ENCODE measurements around the gene WDR36. TPM values are rescaled to one million over a fixed set of nuclear protein-coding genes. Genes with fewer than 3 reads are reported as not detected.

Gene WDR36
- polyA plus RNA-seq, 3 donors, result 7.2 to 8.7 (median 8.2) TPM

DNA sequence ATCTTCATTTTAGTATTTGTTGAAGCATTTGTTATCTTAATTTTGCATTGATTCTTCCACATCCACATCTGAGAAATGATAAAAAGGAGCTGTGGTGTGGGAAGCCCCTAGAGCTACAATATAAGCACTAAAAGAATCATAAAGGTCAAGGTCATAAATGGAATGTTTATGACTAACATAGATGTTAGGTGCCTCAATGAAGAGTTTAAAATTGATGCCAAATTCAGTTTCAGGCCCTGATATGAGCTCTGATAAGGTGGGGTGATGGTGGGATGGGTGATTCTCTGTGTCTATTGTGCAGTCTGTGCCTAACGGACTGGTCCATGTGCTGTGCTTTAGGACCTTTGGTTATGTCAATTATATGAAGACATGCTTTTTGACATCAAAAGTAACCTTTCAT is 70.9 kb downstream of the WDR36 start:
- no peaks in the 10 kb centered on the region for H3K36me3 Mint-ChIP-seq
- no peak overlapping the region for H3K4me3 ChIP-seq (replicated peaks in 1 of 3; ENCODE audit: low read depth in 2 of 3, low read length in 3 of 3)
- H3K36me3 ChIP-seq (replicated peaks in 1 of 2; ENCODE audit: control insufficient read depth in 1 of 2, insufficient read depth in 2 of 2, low read length in 2 of 2), result no peaks in the 10 kb centered on the region
- no peaks in the 10 kb centered on the region for H3K4me1 Mint-ChIP-seq
- H3K9ac ChIP-seq (ENCODE audit: insufficient read depth, low read length, poor library complexity, severe bottlenecking), result no peak overlapping the region
- no peaks in the 10 kb centered on the region for H3K4me1 ChIP-seq (ENCODE audit: control insufficient read depth in 1 of 2, insufficient read depth in 2 of 2, low read length in 2 of 2)
- no peak overlapping the region for H2AFZ ChIP-seq (ENCODE audit: insufficient read depth, low read depth, low read length, poor library complexity, severe bottlenecking)
- H3K27me3 Mint-ChIP-seq (ENCODE audit: low read depth in 3 of 3), result peaks cover 1 to 3% (median 3%) of the 10 kb centered on the region in 3 donors
- no peak overlapping the region for H3K27ac Mint-ChIP-seq
- DNase-seq, result no peak
- peaks cover 0 to 2% (median 0%) of the 10 kb centered on the region in 7 donors for H3K9me3 Mint-ChIP-seq
- no peak overlapping the region for H3K4me2 ChIP-seq (replicated peaks; ENCODE audit: extremely low read depth, low read length, poor library complexity, severe bottlenecking)
- TF ChIP-seq, protein P1, sequence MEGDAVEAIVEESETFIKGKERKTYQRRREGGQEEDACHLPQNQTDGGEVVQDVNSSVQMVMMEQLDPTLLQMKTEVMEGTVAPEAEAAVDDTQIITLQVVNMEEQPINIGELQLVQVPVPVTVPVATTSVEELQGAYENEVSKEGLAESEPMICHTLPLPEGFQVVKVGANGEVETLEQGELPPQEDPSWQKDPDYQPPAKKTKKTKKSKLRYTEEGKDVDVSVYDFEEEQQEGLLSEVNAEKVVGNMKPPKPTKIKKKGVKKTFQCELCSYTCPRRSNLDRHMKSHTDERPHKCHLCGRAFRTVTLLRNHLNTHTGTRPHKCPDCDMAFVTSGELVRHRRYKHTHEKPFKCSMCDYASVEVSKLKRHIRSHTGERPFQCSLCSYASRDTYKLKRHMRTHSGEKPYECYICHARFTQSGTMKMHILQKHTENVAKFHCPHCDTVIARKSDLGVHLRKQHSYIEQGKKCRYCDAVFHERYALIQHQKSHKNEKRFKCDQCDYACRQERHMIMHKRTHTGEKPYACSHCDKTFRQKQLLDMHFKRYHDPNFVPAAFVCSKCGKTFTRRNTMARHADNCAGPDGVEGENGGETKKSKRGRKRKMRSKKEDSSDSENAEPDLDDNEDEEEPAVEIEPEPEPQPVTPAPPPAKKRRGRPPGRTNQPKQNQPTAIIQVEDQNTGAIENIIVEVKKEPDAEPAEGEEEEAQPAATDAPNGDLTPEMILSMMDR (IDR thresholded peaks at IDR 0.05), result no peak
- H4K20me1 ChIP-seq (ENCODE audit: insufficient read depth, low read length), result no peaks in the 10 kb centered on the region
- no CpG with 5 or more reads among the region's 1 CpG for WGBS (ENCODE audit: insufficient coverage)
- no peak overlapping the region for H3K27ac ChIP-seq (ENCODE audit: low read depth in 1 of 2, low read length in 2 of 2)
- H3K9me3 ChIP-seq (replicated peaks in 1 of 2; ENCODE audit: control insufficient read depth in 1 of 2, insufficient read depth in 1 of 2, low read length in 2 of 2), result no peaks in the 10 kb centered on the region
- H3K79me2 ChIP-seq (ENCODE audit: insufficient read depth, low read length), result no peaks in the 10 kb centered on the region
- intact Hi-C loops (cut with micrococcal nuclease), result no loop called here
- H3K27me3 ChIP-seq (ENCODE audit: control insufficient read depth in 2 of 2, insufficient read depth in 2 of 2, low read length in 2 of 2), result no peaks in the 10 kb centered on the region
- H3K4me3 Mint-ChIP-seq, result no peak overlapping the region

DNA sequence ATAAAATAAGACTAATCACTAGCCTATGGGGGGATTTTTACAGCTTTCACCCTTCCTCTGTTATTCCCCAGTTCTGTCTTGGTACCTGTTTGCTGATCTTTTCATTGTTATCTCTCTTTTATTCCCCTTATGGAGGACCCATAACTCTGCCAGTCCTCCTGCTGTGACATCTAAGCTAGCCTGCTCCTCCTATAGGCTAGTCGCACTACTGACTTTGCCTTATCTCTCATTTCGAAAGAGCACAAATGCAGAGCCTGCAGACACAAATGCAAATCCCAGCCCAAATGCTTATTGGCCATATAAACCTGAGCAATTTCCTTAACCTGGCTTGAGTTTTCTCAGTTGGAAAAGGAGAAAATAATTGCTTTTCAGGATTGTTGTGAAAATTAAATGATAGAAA is 72.9 kb downstream of the WDR36 start:
- intact Hi-C loops (cut with micrococcal nuclease), result no loop called here
- Mint-ChIP-seq H3K4me1 (no peaks in the 10 kb centered on the region), H3K27ac (no peak overlapping the region), H3K4me3 (no peak overlapping the region), H3K36me3 (no peaks in the 10 kb centered on the region), H3K27me3 (ENCODE audit: low read depth in 3 of 3) (peaks cover 0 to 5% (median 2%) of the 10 kb centered on the region in 3 donors), H3K9me3 (peaks cover 0 to 3% (median 0%) of the 10 kb centered on the region in 7 donors)
- WGBS (ENCODE audit: insufficient coverage), result 67% methylated on average over 1 of the region's 2 CpGs
- H3K4me2 ChIP-seq (replicated peaks; ENCODE audit: extremely low read depth, low read length, poor library complexity, severe bottlenecking), result no peak overlapping the region
- no peaks in the 10 kb centered on the region for H3K4me1 ChIP-seq (ENCODE audit: control insufficient read depth in 1 of 2, insufficient read depth in 2 of 2, low read length in 2 of 2)
- DNase-seq, result no peak
- H3K27ac ChIP-seq (ENCODE audit: low read depth in 1 of 2, low read length in 2 of 2), result no peak overlapping the region
- no peak overlapping the region for H2AFZ ChIP-seq (ENCODE audit: insufficient read depth, low read depth, low read length, poor library complexity, severe bottlenecking)
- H3K9me3 ChIP-seq (replicated peaks in 1 of 2; ENCODE audit: control insufficient read depth in 1 of 2, insufficient read depth in 1 of 2, low read length in 2 of 2), result no peaks in the 10 kb centered on the region
- no peaks in the 10 kb centered on the region for H3K36me3 ChIP-seq (replicated peaks in 1 of 2; ENCODE audit: control insufficient read depth in 1 of 2, insufficient read depth in 2 of 2, low read length in 2 of 2)
- H3K9ac ChIP-seq (ENCODE audit: insufficient read depth, low read length, poor library complexity, severe bottlenecking), result no peak overlapping the region
- no peak overlapping the region for H3K4me3 ChIP-seq (replicated peaks in 1 of 3; ENCODE audit: low read depth in 2 of 3, low read length in 3 of 3)
- no peaks in the 10 kb centered on the region for H3K79me2 ChIP-seq (ENCODE audit: insufficient read depth, low read length)
- TF ChIP-seq, protein P1 (IDR thresholded peaks at IDR 0.05), result no peak
- no peaks in the 10 kb centered on the region for H4K20me1 ChIP-seq (ENCODE audit: insufficient read depth, low read length)
- H3K27me3 ChIP-seq (ENCODE audit: control insufficient read depth in 2 of 2, insufficient read depth in 2 of 2, low read length in 2 of 2), result no peaks in the 10 kb centered on the region

All from CD14-positive monocyte (primary cell).